T-helper 9 cell (primary cell): ENCODE results near the gene ABCB11.
"Not testable (repeated sequence)": the region's sequence is repeated elsewhere in the genome, so short reads cannot be mapped to it uniquely, and the experiment has no call there.

ENCODE experiments used
- DNase-seq: peaks from one replicate; pipeline ENCODE4 v3.0.0-alpha.2; 2020

ABCB11 gene

GRCh38 chr2:168874368-168875054, 156.6 kb downstream of the ABCB11 start:
- no peak for DNase-seq

GRCh38 chr2:168870824-168871223, 160.3 kb downstream of the ABCB11 start:
- not testable (repeated sequence) for DNase-seq
